Left lobe of liver (tissue), 2 donors: Measurements from ENCODE around the gene ANAPC2. TPM values are rescaled to one million over a fixed set of nuclear protein-coding genes. Genes with fewer than 3 reads are reported as not detected.

Experiments used
- ATAC-seq: fragments of 200-7000 bp; cut with Tn5 transposase; one replicate; pipeline ENCODE4 v1.9.1; 2020; ENCODE audit warnings: mild to moderate bottlenecking, moderate library complexity
- DNase-seq: peaks from one replicate; pipeline ENCODE4 v3.0.0-alpha.2; 2020; ENCODE audit warnings: low spot score
- total RNA-seq: library from RNA; stranded (reverse); gene quantifications from one replicate; pipeline ENCODE4 v1.2.1, GENCODE V29; 2021
- donor health status: DM: no; HTN: no; CAD: no; lungs with moderate emphysema.
- donor health status: DM: no; HTN: yes; CAD: no.

Gene ANAPC2, protein sequence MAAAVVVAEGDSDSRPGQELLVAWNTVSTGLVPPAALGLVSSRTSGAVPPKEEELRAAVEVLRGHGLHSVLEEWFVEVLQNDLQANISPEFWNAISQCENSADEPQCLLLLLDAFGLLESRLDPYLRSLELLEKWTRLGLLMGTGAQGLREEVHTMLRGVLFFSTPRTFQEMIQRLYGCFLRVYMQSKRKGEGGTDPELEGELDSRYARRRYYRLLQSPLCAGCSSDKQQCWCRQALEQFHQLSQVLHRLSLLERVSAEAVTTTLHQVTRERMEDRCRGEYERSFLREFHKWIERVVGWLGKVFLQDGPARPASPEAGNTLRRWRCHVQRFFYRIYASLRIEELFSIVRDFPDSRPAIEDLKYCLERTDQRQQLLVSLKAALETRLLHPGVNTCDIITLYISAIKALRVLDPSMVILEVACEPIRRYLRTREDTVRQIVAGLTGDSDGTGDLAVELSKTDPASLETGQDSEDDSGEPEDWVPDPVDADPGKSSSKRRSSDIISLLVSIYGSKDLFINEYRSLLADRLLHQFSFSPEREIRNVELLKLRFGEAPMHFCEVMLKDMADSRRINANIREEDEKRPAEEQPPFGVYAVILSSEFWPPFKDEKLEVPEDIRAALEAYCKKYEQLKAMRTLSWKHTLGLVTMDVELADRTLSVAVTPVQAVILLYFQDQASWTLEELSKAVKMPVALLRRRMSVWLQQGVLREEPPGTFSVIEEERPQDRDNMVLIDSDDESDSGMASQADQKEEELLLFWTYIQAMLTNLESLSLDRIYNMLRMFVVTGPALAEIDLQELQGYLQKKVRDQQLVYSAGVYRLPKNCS
- total RNA-seq, result 35.5 TPM

DNA sequence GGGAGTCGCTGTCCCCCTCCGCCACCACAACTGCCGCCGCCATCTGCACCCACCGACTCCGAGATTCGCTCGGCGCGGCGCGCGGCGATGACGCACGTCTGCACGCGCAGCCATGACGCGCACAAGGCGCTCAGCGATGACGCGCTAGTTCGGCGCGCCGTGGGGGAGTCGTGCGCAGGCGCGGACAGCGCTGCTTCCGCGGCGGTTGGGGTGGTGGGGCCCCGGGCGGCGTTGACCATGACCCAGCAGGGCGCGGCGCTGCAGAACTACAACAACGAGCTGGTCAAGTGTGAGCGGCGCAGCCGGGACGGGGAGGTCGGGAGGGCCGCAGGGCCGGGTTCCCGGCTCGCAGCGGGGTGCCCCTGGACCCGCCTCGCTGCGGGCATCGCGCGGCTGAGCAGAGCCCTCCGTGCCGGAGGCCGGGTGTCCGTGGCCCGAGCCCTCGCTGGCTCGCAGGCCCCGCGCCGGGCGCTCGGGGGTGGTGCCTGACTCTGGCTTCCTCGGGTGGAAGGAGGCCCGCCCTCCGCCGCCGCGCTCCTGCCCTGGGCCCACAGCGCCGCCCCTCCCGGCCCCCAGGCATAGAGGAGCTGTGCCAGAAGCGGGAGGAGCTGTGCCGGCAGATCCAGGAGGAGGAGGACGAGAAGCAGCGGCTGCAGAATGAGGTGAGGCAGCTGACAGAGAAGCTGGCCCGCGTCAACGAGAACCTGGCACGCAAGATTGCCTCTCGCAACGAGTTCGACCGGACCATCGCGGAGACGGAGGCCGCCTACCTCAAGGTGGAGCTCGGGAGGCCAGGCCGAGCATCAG is at the start of gene ANAPC2, which contains the start of gene SSNA1:
ANAPC2 (minus strand) TSS at position 71 of the 807 bp plus-strand sequence; CDS start at position 43, 28 bp downstream.
SSNA1 (plus strand) TSS at position 187 of the 807 bp plus-strand sequence; CDS start at position 238, 51 bp downstream.
- peak; percentile 86 for ATAC-seq
- peak; percentile 94 for DNase-seq

DNA sequence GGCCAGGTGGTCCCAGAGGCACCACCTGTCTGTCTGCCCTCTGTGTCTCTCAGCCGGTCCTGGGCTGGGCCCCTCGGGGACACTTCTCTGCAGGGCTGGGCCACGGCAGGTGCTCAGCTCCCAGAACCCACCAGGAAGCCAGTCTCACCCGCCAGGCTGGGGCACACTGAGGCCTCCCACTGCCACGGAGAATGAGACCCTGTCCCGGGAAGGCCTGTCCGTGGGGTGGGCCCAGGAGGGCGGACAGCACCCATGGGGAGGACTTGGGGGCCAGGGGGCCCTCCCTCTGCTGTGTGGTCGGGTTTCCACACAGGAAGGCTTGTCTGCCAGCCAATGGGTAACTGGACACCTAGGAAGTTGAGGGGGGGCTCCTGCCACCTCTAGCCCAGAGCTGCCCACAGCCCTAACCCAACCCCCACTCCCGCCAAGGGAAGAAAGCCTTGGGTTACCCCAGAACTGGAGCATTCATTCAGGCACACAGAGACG is 48.6 kb upstream of the ANAPC2 start:
- DNase-seq (no peak), ATAC-seq (no peak)

DNA sequence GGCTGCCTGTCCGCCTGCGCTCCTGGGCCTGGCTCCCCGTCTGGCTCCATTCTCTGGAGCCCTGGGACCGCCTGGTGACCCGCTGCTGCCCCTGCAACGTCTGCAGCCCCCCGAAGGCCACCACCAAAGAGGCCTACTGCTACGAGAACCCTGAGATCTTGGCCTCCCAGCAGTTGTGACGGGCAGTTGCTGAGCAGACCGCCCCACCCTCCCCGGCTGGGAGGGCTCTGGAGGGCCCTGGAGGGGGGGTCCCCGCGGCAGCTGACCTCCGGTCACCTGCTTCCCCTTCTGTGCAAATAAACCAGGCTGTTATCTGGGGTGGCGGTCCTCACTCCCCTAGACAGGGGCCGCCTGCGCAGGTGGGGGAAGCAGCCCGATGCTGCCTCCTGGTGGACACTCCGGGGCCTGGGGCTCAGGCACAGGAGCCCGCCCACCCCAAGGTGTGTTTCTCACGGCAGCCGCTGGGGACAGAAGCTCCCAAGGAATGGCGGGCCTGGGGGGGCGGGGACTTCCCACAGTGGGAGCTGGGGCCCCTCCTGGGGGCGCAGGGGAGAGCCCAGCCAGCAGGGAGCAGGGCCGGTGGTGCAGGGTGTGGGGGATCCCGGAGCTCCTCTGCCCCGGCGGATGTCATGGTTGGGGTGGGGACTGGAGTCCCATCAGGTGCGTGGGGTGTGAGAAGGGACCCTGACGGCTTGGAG is 48.0 kb upstream of the ANAPC2 start:
- peak; percentile 82 for DNase-seq
- ATAC-seq, result peak; percentile 66

DNA sequence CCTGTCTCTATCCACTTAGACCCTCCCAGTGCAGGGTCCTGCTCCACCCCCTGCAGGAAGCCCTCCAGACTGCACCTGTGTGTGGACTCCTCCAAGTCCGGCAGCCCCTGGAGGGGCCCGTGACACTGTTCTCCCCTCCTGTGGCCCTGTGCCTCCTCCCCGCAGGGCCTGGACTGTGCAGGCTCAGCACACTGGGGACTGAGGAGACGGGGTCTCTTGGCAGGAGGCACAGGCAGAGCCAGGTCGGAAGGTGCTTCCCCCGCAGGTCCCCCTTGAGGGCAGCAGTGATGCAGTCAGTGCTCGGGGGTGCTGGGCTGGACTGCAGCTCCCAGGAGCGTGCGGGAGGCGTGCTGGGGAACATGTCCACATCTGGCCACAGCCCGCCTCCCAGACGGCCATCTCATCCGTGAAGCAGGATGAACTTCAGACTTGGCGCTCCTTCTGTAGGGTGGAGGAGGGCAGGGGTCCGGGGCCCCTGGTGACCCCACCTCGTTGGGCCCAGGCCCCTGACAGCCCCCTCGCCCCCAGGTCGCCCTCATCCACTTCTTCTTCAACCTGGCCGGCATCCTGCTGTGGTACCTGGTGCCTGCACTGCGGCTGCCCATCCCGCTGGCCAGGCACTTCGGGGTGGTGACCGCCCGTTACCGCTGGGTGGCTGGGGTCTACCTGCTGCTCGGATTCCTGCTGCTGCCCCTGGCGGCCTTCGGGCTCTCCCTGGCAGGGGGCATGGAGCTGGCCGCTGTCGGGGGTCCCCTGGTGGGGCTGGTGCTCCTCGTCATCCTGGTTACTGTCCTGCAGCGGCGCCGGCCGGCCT is 47.3 kb upstream of the ANAPC2 start:
- ATAC-seq (no peak), DNase-seq (no peak)

DNA sequence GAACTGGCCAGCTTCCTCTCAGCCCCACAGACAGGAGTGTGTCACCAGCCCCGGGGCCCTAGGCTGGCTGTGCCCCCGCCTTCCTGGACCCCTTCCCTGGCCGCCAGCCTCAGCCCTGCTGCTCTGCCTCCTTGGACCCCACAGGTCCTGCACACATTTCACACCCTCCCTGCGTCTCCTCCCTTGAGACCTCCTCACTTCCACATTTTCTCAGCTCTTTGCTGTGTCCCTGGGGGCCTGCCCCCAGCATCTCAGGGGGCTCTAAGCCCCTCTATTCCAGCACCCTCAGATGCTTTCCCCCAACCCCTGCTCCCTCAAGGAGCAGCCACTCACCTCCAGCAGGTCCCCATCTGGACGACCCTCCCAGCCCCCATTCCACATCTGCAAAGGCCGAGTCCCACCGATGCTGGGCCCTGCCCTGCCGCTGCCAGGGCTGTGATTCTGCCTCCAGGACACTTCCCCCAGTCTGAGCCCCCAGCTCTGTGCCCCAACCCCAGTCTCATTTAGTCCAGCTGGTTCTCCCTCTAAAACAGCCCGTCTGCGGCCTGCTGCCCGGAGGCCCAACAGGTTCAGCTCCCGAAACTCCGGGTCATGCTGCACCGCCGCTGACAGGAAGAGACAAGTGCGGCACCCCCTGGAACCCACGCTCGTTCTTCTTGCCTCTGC is 46.5 kb upstream of the ANAPC2 start:
- DNase-seq (no peak), ATAC-seq (no peak)

DNA sequence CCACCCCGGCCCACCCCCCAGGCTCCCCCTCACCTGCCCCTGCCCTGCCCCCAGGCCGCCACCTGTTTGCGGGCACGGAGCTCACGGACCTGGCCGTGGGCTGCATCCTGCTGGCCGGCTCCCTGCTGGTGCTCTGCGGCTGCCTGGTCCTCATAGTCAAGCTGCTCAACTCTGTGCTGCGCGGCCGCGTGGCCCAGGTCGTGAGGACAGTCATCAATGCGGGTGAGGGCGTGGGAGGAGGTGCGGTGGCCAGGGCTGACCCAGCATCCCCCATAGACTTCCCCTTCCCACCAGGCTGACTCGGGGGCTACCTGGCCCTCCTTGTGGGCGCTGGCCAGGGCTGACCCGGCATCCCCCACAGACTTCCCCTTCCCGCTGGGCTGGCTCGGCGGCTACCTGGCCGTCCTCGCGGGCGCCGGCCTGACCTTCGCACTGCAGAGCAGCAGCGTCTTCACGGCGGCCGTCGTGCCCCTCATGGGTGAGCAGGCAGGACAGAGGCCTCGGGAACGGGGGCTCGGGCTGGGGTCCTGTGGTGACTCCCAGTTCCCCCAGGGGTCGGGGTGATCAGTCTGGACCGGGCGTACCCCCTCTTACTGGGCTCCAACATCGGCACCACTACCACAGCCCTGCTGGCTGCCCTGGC is 45.8 kb upstream of the ANAPC2 start:
- no peak for DNase-seq
- no peak for ATAC-seq

DNA sequence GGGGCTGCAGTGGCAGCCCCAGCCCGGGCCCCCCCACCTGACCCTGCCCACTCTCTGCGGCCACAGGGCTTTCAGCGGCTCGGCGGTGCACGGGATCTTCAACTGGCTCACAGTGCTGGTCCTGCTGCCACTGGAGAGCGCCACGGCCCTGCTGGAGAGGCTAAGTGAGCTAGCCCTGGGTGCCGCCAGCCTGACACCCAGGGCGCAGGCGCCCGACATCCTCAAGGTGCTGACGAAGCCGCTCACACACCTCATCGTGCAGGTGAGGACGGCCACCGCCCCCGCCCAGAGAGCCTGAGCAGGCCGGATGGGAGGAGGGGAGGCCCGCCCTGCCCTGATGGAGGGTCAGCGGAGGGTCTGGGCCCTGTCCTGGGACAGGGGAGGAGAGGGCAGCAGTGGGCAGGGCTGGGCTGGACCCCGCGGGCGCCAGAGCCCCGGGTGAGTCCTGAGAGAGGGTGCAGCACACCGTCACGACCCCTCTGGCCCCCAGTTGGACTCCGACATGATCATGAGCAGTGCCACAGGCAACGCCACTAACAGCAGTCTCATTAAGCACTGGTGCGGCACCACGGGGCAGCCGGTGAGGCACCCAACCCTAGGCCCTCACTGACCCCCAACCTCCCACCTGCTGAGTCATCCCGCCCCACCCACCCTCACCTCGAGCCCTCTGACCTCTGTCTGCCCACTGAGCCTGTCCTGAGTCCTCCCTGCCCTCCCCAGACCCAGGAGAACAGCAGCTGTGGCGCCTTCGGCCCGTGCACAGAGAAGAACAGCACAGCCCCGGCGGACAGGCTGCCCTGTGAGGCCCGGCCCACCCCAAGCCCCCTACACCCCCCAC is 45.0 kb upstream of the ANAPC2 start:
- ATAC-seq, result no peak
- DNase-seq, result no peak

DNA sequence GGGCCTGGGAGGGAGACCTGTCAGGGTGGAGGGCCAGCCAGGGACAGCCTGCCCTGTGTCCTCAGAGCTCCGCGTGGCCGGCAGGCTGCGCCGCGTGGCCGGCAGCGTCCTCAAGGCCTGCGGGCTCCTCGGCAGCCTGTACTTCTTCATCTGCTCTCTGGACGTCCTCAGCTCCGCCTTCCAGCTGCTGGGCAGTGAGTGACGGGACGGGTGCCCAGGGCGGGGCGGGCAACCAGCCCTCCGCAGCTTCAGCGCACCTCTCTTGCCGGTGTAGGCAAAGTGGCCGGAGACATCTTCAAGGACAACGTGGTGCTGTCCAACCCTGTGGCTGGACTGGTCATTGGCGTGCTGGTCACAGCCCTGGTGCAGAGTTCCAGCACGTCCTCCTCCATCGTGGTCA is 44.1 kb upstream of the ANAPC2 start:
- ATAC-seq (no peak), DNase-seq (no peak)

DNA sequence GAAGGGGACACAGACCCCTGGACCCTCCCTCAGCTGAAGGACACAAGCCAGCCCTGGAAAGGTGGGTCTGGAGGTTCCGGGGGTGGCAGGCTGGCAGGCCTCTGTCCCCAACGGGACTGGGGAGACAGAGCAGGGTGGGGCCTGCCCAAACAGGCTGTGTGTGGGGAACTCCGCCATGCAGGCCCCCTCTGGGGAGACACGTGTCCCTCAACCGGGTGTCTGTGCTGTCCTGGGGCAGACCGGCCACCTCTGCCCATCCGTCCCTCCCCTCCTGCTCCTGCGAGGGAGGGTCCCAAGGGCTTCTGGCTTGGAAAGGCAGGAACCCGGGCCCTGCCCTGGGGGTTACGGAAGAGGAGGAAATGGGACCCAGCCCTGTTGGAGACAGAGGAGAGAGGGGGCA is 43.7 kb upstream of the ANAPC2 start:
- ATAC-seq, result no peak
- DNase-seq, result no peak

DNA sequence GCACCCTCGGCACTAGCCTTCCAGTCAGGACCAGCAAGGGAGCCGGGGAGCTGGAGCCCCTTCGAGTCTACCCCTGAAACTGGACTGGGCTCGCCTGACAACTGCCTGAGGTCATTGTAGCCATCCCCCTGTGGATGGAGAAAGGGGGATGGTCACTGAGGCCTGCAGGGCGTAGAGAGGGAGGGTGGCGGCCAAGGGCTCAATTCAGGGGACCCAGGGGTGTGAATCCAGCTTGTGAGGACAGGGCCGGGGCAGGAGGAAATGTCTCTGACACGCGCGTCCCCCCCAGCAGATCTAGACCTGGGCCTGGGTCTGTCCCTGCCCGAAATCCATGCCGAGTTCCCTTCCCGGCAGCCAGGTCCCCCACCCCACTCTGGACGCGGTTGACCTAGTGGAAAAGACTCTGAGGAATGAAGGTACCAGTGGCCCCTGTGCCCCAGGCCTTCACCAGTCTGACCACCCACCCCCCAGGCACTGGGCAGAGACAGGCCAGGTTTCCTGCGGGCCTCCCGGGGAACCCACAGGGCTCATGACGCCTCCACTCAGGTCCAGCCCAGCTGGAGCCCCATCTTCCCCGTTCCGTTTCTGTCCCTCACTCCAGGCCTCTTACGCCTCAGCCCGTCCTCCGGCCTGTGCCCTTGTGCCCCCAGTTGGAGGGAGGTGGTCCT is 43.1 kb upstream of the ANAPC2 start:
- no peak for ATAC-seq
- no peak for DNase-seq

DNA sequence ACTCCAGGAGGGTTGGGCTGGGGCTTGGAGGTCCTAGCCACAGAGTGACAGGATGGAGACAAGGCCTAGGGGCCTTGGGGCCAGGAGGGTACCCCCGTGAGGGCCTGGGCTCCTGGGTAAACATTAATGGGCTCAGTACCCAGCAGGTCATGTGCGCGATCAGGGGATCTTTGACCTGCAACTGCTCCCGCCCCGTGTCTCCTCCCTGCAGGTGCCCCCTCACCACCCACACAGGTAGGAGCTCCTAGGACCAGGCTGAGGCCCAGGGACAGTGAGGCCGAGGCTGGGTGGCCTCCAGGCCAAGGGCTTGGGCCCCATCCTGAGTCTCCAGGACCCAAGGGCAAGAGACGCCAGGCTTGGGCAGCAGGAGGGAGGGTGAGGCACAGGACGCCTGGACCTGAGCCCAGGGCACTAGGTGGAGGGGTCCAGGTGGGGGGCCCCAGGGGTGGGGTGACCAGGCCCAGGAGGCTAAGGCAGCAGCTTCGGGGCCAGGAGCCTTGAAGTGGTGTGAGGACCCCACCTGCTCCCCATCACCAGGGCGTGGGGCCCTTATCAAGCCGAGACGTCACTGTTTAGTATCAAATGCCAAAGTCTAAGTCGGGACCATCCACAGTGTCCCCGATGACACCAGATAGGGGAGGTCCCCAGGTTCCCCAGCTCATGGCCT is 42.5 kb upstream of the ANAPC2 start, which contains the start of gene SLC34A3:
SLC34A3 (plus strand) TSS at position 197 of the 667 bp plus-strand sequence. CDS start 802 bp downstream, outside the sequence.
- DNase-seq, result no peak

DNA sequence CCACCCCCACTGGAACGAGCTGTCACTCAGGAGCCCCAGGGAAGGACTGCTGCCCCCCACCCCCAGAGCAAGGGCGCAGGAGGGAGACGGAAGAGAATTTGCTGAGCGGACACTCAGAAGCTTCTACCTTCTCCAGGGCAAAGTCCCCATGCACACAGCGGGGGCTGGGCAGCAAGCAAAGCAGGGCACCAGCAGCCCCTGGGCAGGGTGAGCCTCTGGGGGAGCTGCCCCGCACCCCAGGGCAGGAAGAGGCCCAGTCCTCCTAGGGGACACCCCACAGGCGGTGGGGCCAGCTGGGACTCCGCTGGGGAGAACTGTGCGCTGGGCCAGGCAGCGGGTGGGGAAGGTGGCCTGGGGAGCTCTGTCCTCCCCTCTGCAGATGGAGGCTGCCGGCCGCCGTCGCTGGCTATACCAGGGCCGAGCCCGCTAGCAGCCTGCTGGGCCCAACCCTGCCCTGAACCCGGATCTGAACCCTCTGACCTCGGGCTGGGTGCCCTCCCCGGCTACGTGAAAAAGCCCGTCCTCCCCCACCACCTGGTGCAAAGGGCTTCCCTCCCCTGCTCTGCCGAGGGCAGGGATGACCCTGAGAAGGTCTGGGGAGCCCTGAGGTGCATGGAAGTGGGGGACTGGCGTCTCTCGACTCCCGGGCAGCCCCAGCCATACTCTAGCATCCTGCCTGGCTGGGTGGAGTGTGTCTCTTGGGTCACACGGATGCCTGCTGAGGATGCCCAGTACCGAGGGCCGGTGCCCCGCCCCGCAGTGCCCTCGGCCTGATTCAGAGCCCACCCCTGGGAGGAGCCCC is 41.7 kb upstream of the ANAPC2 start:
- ATAC-seq (no peak), DNase-seq (no peak)

More for the DNA sequence above, 42.5 kb upstream of the ANAPC2 start, which contains the start of gene SLC34A3:
- no peak for ATAC-seq

DNA sequence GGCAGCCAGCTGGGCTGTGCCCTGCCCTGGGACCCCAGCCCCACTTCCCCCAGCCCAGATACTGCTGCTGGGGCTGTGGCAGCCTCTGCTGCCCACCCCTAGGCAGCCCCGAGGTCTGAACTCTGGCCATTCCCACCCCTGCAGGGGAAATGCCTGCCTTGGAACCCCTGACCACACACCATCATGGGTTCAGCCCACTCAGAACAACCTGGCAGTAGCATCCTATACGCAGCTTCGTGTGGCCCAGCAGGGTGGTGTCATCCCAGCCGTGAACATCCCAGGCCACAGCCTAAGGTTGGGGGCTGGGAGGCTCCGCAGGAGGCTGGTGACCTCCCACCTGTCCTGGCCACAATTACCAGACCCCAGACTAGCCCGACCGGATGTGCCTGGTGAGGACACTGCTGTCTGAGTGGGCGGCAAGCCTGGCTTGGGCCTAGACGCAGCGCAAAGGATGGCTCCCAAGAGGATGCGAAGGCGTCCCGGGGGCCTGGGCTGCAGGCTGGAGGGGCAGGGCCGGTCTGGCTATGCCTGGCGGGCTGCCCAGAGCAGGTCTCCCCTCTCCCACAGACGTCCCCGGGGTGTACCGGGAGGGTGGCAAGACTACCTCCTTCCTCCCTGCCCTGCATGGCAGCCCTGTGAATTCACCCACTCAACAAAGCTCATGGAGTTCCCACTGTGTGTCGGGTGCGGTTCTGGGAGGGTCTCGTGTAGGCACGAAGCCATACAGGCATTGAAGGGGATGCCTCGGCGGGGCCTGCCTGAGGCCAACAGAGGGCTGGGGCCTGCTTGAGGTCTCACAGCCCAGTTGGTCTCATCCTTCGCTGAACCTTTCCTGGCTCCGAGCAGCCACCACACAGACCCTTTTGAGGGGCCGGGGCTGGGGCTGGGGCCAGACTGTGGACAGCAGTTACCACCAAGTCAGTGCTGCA is 40.9 kb upstream of the ANAPC2 start:
- ATAC-seq, result no peak
- no peak for DNase-seq

DNA sequence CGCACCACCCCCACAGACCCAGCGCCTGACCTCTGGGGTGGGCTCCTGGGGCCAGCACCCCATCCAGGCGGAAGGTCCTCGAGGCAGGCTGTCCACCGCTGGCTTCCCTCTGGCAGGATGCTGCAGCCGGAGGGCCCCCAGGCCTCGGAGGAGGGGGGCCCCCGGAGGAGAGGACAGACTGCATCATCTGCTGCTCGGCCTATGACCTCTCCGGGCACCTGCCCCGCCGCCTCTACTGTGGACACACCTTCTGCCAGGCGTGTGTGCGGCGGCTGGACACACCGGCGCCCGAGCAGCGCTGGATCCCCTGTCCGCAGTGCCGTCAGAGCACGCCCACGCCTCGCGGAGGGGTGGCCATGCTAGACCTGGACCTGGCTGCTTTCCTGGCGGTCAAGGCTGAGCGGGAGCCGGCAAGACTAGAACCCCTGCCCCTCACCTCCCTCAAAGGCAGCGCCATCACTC is 40.2 kb upstream of the ANAPC2 start:
- DNase-seq, result no peak
- no peak for ATAC-seq
